Smooth muscle cell (in vitro differentiated cells): Measurements from ENCODE around the gene RPLP1. TPM values are rescaled to one million over a fixed set of nuclear protein-coding genes. Genes with fewer than 3 reads are reported as not detected.

Experiments
- DNase-seq: peaks from one replicate; lab custom pipeline; 2025; ENCODE audit not compliant: unreplicated experiment; lab: John Stamatoyannopoulos, UW
- H2AFZ ChIP-seq: fragments of 200-600 bp; sonication (generic); 2 replicates; pipeline ENCODE4 v1.6.0; 2016; ENCODE audit warnings: antibody characterized with exemption, low read depth, mild to moderate bottlenecking
- H3F3A ChIP-seq: fragments of 200-600 bp; sonication (generic); 2 replicates; pipeline ENCODE4 v1.6.0; 2017; ENCODE audit warnings: antibody characterized with exemption, low read depth
- H3K27ac ChIP-seq: fragments of 200-600 bp; sonication (generic); 2 replicates; pipeline ENCODE4 v1.5.1; 2016; ENCODE audit warnings: low read depth, mild to moderate bottlenecking
- H3K27me3 ChIP-seq: fragments of 200-600 bp; sonication (generic); 2 replicates; pipeline ENCODE4 v1.6.1; 2016; ENCODE audit warnings: low read depth, mild to moderate bottlenecking
- H3K36me3 ChIP-seq: fragments of 200-600 bp; sonication (generic); 2 replicates; pipeline ENCODE4 v1.5.1; 2016; ENCODE audit warnings: low read depth
- H3K4me1 ChIP-seq: fragments of 200-600 bp; sonication (generic); 2 replicates; pipeline ENCODE4 v1.5.1; 2016; ENCODE audit warnings: low read depth
- H3K4me2 ChIP-seq: fragments of 200-600 bp; sonication (generic); 2 replicates; pipeline ENCODE4 v1.6.0; 2016; ENCODE audit warnings: mild to moderate bottlenecking
- H3K4me3 ChIP-seq: fragments of 200-600 bp; sonication (generic); 2 replicates; pipeline ENCODE4 v1.5.1; 2016; ENCODE audit warnings: mild to moderate bottlenecking
- H3K79me2 ChIP-seq: fragments of 200-600 bp; sonication (generic); 2 replicates; pipeline ENCODE4 v1.6.0; 2016; ENCODE audit warnings: low read depth, mild to moderate bottlenecking
- H3K9ac ChIP-seq: fragments of 200-600 bp; sonication (generic); 2 replicates; pipeline ENCODE4 v1.6.0; 2016; ENCODE audit warnings: low read depth
- H3K9me3 ChIP-seq: fragments of 200-600 bp; sonication (generic); replicated peaks from 2 replicates; pipeline ENCODE4 v1.5.1; 2016; ENCODE audit warnings: low read depth
- H4K20me1 ChIP-seq: fragments of 200-600 bp; sonication (generic); 2 replicates; pipeline ENCODE4 v1.6.0; 2016; ENCODE audit warnings: low read depth
- WGBS: methylation state at CpG from one replicate; pipeline ENCODE4 v1.1.7; 2016; ENCODE audit warnings: low lambda C conversion rate; 5-methylcytosine and 5-hydroxymethylcytosine counted together
- polyA plus RNA-seq: library from polyadenylated mRNA; unstranded; fragments of >200 nt; fragmentation: Nextera tagmentation; extraction: Ambion mirVana; gene quantifications from 2 replicates; pipeline ENCODE4 v1.2.1, GENCODE V29; 2016
- total RNA-seq: library from RNA; depleted of rRNA; stranded (reverse); fragments of >200 nt; gene quantifications from 2 replicates; pipeline ENCODE4 v1.2.3, GENCODE V29; 2014
- TF ChIP-seq, protein P1 (sequence below): fragments of 200-600 bp; sonication (generic); IDR thresholded peaks from 2 replicates; pipeline ENCODE4 v1.5.1; 2017; ENCODE audit warnings: borderline replicate concordance, mild to moderate bottlenecking, antibody characterized with exemption; ENCODE audit not compliant: insufficient read depth, poor library complexity, severe bottlenecking

RPLP1 gene
- total and polyA plus RNA-seq, 2 experiments from 2014 or later, result 375 to 1,155 TPM

DNA sequence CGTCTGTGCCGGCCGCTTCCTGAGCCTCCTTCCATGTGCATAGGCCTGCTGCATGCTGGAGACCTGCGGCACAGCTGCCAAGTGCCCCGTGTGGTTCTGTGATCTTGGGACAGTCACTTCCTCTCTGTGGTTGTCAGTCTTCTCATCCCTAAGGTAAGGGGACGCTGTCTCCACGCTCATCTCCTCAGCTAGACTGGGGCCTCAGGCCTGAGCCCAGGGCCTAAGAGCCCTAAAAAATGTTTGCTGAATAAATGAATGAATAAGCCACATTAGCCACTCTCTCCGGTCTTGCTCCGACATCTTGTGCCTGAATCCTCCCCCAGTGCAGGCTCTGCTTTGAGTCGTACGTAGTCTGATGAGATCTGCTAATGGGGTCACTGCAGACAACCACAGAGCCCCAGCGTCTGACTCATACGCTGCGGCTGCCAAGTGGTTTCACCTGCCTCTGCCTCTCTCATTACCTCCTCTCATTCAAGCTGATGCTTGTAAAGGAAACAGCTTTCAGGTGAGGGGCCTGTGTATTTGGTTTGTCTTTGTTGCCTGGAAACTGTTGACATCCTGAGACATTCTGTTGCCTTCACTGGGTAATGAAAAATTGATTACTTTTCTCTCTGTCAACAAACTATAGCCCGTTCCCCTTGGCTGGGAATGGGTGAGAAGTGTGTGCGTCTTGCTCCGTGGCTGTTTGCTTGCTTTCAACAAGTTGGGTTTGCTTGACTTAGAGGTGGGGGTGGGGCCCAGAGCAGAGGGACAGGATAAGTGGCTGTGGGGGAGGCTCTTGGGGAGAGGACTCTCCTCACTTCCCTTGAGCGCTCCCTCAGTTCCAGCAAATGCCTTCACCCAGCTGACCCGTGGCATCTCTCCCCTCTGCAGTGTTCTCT, 15.9 kb downstream of the RPLP1 start:
- H3K4me3 ChIP-seq, result no peak overlapping the region
- H3K27ac ChIP-seq, result peak overlapping the region; percentile 91
- H3K4me2 ChIP-seq, result peak overlapping the region; percentile 49
- H3K27me3 ChIP-seq, result no peaks in the 10 kb centered on the region
- H3K36me3 ChIP-seq, result no peaks in the 10 kb centered on the region
- H3K79me2 ChIP-seq, result no peaks in the 10 kb centered on the region
- peak overlapping the region; percentile 81 for H3K9ac ChIP-seq
- peaks cover 15% of the 10 kb centered on the region for H3F3A ChIP-seq
- TF ChIP-seq, protein P1, sequence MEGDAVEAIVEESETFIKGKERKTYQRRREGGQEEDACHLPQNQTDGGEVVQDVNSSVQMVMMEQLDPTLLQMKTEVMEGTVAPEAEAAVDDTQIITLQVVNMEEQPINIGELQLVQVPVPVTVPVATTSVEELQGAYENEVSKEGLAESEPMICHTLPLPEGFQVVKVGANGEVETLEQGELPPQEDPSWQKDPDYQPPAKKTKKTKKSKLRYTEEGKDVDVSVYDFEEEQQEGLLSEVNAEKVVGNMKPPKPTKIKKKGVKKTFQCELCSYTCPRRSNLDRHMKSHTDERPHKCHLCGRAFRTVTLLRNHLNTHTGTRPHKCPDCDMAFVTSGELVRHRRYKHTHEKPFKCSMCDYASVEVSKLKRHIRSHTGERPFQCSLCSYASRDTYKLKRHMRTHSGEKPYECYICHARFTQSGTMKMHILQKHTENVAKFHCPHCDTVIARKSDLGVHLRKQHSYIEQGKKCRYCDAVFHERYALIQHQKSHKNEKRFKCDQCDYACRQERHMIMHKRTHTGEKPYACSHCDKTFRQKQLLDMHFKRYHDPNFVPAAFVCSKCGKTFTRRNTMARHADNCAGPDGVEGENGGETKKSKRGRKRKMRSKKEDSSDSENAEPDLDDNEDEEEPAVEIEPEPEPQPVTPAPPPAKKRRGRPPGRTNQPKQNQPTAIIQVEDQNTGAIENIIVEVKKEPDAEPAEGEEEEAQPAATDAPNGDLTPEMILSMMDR, result no peak
- peak overlapping the region; percentile 15 for H2AFZ ChIP-seq
- no peaks in the 10 kb centered on the region for H4K20me1 ChIP-seq
- peaks cover 14% of the 10 kb centered on the region for H3K4me1 ChIP-seq
- 41% methylated on average over 19 of the region's 19 CpGs for whole genome bisulfite sequencing
- H3K9me3 ChIP-seq, result no peaks in the 10 kb centered on the region
- no peak for DNase-seq

DNA sequence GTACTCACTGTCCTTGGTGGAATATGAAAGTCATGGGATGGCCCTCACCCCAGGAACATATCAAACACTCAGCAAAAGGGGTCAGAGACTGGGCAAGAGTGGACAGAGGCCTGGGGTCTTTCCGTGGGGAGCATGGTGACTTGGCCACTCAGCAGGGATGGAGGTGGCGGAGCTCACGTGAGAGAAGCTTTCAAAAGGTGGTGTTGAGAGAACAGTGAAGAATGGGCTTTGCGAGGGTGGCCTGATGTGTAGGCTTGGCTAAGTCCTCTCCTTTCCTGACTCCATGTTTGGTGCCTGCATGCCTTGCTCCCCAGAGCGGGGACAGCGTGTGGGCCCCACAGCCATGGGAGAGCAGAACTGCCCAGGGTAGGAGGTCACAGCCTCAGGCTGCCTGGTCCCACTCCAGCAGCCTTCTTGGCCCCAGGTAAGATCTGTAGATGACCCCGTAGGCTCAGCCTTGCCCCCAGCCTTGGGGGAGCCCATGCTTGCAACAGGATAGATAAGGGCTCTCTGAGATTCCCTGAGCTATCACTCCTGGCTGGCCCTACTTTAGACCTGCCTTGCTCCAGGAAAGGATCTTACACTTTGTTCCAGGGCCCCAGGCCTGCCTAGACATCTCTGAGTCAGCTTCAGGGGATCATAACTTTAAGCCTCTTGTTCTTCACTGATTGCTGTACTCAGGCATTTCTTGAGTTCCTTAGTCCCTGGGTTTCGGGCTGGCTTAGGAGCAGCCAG, 17.0 kb downstream of the RPLP1 start:
- WGBS, result 71% methylated on average over 8 of the region's 8 CpGs
- Histone ChIP-seq H3K4me3 (no peak overlapping the region), H3K27me3 (no peaks in the 10 kb centered on the region), H3K4me2 (peak overlapping the region; percentile 49), H3F3A (peaks cover 15% of the 10 kb centered on the region), H4K20me1 (no peaks in the 10 kb centered on the region), H3K36me3 (no peaks in the 10 kb centered on the region), H3K27ac (peak overlapping the region; percentile 91), H3K9me3 (no peaks in the 10 kb centered on the region), H2AFZ (no peak overlapping the region), H3K9ac (peak overlapping the region; percentile 81), H3K4me1 (peaks cover 14% of the 10 kb centered on the region), H3K79me2 (no peaks in the 10 kb centered on the region)
- DNase-seq, result no peak
- TF ChIP-seq, protein P1, result no peak

DNA sequence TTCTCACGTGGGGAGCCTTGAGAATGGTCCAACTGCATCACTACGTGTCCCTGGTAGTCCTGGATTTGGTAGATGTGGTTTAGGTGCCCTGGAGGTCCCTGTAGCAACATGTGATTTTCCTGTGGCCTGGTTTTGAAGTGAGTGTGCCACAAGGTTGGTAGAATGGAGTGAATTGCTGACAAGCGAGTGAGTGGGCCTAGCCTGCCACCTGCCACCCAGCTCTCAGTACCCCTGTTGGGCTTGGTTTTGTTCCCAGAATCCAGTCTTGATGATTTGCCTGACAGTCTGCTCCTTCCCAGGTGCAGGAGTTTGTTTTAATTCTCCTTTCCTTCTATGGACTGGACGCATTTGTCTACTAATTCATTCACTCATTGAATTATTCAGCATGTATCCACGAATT, 19.4 kb downstream of the RPLP1 start:
- no peaks in the 10 kb centered on the region for H3K36me3 ChIP-seq
- no peaks in the 10 kb centered on the region for H3K27me3 ChIP-seq
- no peaks in the 10 kb centered on the region for H4K20me1 ChIP-seq
- no peak overlapping the region for H3K4me3 ChIP-seq
- DNase-seq, result no peak
- H3F3A ChIP-seq, result peaks cover 15% of the 10 kb centered on the region
- no peak overlapping the region for H3K9ac ChIP-seq
- H3K27ac ChIP-seq, result no peak overlapping the region
- H3K79me2 ChIP-seq, result no peaks in the 10 kb centered on the region
- no peaks in the 10 kb centered on the region for H3K9me3 ChIP-seq
- H2AFZ ChIP-seq, result no peak overlapping the region
- no peak overlapping the region for H3K4me2 ChIP-seq
- 95% methylated on average over 5 of the region's 5 CpGs for WGBS
- H3K4me1 ChIP-seq, result peaks cover 14% of the 10 kb centered on the region
- TF ChIP-seq, protein P1, result no peak
